Measurements from ENCODE around the gene FRRS1L. TPM values are rescaled to one million over a fixed set of nuclear protein-coding genes. Genes with fewer than 3 reads are reported as not detected.

FRRS1L gene
- total and polyA plus RNA-seq, 2 of the 4 experiments (the other 2 are of a cell fraction) = under 0.01 to 0.05 TPM

GRCh38 chr9:109113892-109114609, 53.0 kb downstream of the FRRS1L start:
- Histone ChIP-seq H2AK9ac (replicated peaks; ENCODE audit: low read depth, low read length, poor library complexity) (peak overlapping the region; percentile 33), H3K36me3 (ENCODE audit: control insufficient read depth, insufficient read depth, low read length) (no peaks in the 10 kb centered on the region), H3K27me3 (ENCODE audit: control insufficient read depth, insufficient read depth, low read length) (no peaks in the 10 kb centered on the region), H2AK5ac (ENCODE audit: low read depth, low read length) (no peak overlapping the region), H3K9me3 (ENCODE audit: control insufficient read depth, insufficient read depth, low read length) (no peaks in the 10 kb centered on the region), H3K14ac (replicated peaks; ENCODE audit: low read depth, low read length) (no peak overlapping the region), H4K8ac (ENCODE audit: low read depth in 2 of 2, low read length in 2 of 2) (no peak overlapping the region), H4K5ac (ENCODE audit: low read depth, low read length) (no peak overlapping the region), H3K79me1 (ENCODE audit: low read depth in 1 of 2, low read length in 2 of 2) (peaks cover 4 to 43% of the 10 kb centered on the region in 2 experiments; a peak in 2 of 4 replicates), H3K56ac (ENCODE audit: extremely low read depth, insufficient read depth, low read length) (no peak overlapping the region), H3K9ac (ENCODE audit: low read depth, low read length) (no peak overlapping the region), H4K91ac (ENCODE audit: insufficient read depth, low read depth, low read length) (no peak overlapping the region), H2BK120ac (ENCODE audit: low read depth, low read length) (no peak overlapping the region), H2BK15ac (ENCODE audit: low read depth, low read length) (no peak overlapping the region), H3K23ac (ENCODE audit: low read depth, low read length) (0 out of 2 replicates have a peak overlapping the region, but pooled peaks have one; percentile 51), H3K4me2 (ENCODE audit: low read depth, low read length) (no peak overlapping the region), H2BK5ac (ENCODE audit: low read depth, low read length, poor library complexity, severe bottlenecking) (no peak overlapping the region), H4K20me1 (ENCODE audit: insufficient read depth, low read length) (peaks cover 36% of the 10 kb centered on the region), H3K4me3 (ENCODE audit: insufficient read depth, low read depth, low read length) (no peak overlapping the region), H3K9me1 (ENCODE audit: insufficient read depth, low read length) (peaks cover 4% of the 10 kb centered on the region; the same call in 1 of the 2 replicates), H3K4ac (ENCODE audit: low read depth, low read length) (no peak overlapping the region; the same call in 1 of the 2 replicates), H3K27ac (ENCODE audit: insufficient read depth, low read length) (no peak overlapping the region), H3K4me1 (ENCODE audit: control insufficient read depth, insufficient read depth, low read length) (peaks cover 7% of the 10 kb centered on the region), H2AFZ (replicated peaks; ENCODE audit: low read length, poor library complexity) (no peak overlapping the region), H2BK20ac (ENCODE audit: low read depth, low read length) (no peak overlapping the region), H3K18ac (ENCODE audit: low read depth, low read length) (no peak overlapping the region)
- DNase-seq (no peak), ATAC-seq (ENCODE audit: low read depth) (no peak)
- ChIA-PET CTCF (no interaction called here), POLR2A (ENCODE audit: unreplicated experiment) (no interaction called here)
- 80% methylated on average over 1 of the region's 12 CpGs; no CpG with 5 or more reads in 1 of the 2 experiments for WGBS, 2 experiments (ENCODE audit: extremely low coverage in 2 of 2, insufficient read length in 1 of 2)
- TF ChIP-seq CTCF (conservative IDR thresholded peaks at IDR 0.05; ENCODE audit: low read depth, low read length) (no peak), RAD21 (IDR thresholded peaks at IDR 0.05; ENCODE audit: low read length) (no peak), RFX5 (IDR thresholded peaks at IDR 0.05; ENCODE audit: low read depth, low read length) (no peak), MXI1 (IDR thresholded peaks at IDR 0.05; ENCODE audit: borderline replicate concordance, low read depth, low read length) (no peak), USF2 (IDR thresholded peaks at IDR 0.05; ENCODE audit: low read depth, low read length) (no peak), NFE2L2 (IDR thresholded peaks at IDR 0.05; ENCODE audit: low read depth, low read length) (no peak), MAZ (IDR thresholded peaks at IDR 0.05; ENCODE audit: borderline replicate concordance, low read depth, low read length) (no peak), ELK1 (IDR thresholded peaks at IDR 0.05; ENCODE audit: borderline replicate concordance, low read depth, low read length) (no peak), RCOR1 (IDR thresholded peaks at IDR 0.05; ENCODE audit: insufficient replicate concordance, low read length) (no peak)
- intact Hi-C loops (cut with micrococcal nuclease) = loop anchor here (10.0 kb wide), 2 partner anchors 141 to 211 kb away; partner anchors contain the start of gene EPB41L4B
- dilution Hi-C loops (cut with HindIII; ENCODE audit: low sequenced_read_pairs, unreplicated experiment) = no loop called here
- in situ Hi-C loops (cut with MboI; ENCODE audit: low sequenced_read_pairs) = no loop called here
- no TSS peak for BruUV-seq (replicated peaks)

All from IMR-90 (cell line).